NCI-H345 treated with DMSO at 0.1 percent for 48 hours (cell line): ENCODE results near the gene TOM1L1.

Source experiments
- DNase-seq: peaks from one replicate; lab custom pipeline; 2025; ENCODE audit not compliant: unreplicated experiment; lab: John Stamatoyannopoulos, UW

The TOM1L1 gene

DNA sequence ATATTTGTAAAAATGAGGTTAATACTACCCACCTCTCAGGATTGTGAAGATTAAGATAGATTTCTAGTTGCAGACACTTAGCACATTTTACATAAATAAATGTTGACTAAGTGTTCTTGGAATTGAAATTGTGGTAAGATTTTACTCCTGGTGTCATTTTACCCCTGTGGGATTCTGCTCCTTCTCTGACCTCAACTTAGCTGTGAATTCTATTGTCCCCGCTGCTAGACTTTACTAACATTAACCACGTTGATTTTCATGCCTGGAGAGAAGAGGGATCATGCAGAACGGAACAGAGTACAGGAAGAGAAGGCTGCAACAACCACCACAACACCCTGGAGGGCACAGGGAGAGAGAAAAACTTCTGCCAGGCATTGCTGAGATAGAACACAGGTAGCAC lies 2.1 kb upstream of the TOM1L1 start:
- no peak for DNase-seq

DNA sequence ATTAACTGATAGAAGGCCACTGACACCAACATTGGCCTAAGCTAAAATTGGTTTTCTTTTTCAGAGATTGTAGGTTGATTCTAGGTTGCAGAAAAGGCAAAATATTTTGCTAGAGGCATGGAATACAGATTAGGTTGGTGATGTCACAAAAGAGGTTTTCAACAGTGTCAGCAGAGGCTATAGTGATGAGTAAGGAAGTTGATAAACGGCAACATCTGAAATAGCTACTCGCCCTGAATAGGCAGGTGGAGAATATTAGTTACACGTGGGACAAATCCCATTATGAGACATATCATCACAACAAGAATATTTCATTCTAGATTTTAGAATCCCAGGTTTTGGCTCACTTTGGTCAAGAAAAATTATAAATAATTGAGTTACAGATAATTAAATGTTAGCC lies 1.5 kb upstream of the TOM1L1 start:
- DNase-seq: no peak

DNA sequence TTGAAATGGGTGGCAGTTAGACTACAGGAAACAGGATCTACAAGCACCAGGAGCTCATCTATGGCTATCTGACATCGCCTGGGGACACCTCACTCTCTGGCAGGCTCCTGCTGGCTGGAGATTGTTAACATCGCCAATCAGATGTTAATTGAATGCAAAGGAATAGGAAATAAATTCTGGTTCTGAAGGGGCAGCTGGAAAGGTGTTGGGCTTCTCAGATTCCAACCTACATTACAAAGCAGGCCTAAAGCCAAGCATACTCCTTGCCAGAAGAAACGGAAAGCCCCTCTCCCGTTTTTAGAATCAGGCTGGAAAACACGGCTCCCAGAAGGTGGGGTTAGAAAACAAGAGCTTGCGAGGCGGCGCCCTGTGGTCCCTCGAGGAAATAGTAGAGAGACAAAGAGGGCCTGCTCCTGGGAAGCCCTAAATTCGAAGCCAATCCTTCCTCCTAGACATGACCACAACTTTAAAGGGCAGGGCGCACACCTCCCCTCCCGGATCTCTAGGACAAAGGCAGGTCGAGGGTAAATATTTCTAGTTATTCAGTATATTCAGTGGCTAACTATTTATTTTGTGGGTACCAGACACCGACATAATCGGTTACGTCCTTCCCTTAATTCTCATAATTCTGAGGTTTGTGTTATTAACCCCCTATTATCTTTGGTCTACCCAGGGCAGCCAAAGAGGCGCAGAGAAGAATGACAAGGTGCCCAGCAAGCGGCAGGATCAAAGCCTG lies 763 bp upstream of the TOM1L1 start:
- DNase-seq: peak; percentile 69

DNA sequence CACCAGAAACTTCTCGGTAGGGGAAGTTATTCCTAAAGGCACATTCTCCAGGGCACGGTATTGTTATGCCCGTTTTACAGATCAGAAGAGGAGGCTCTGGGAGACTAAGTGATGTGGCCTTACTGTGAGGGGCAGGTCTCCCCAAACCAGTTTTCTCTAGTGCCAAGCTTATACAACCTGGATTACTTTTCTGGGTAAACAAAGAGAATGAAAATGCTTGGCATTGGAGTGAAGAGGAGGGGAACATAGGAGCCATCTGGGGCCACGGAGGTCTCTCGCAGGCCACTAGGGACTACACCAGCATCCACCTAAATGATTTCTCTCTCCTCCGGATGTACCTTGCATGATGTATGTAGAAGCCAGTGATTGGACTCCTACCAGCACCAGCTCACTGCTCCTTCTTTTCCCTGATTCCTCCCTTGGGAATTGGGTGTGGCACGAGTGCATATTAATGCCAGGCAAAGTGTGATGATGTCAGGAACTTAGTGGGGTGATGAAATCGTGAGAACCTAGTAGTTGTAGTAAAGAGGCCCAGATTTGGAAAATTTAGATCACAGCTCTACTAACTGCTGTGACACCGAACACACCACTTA lies 674 bp downstream of the TOM1L1 start:
- peak; percentile 42 for DNase-seq

DNA sequence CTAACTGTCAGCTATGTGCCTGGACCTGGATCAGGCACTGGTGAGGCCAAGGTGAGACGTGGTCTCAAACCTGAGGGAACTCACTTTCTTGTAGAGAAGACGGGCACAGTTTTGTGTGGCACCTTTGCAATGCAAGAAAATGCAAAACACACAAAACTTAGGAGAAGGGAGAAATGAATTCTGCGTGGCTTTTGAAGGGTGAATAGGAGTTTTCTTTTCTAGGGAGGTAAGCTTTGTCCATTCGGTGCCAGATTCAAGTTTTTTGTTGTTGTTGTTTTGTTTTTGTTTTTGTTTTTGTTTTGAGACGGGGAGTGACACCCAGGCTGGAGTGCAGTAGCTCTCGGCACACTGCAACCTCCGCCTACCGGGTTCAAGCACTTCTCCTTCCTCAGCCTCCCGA lies 1.4 kb downstream of the TOM1L1 start:
- no peak for DNase-seq

DNA sequence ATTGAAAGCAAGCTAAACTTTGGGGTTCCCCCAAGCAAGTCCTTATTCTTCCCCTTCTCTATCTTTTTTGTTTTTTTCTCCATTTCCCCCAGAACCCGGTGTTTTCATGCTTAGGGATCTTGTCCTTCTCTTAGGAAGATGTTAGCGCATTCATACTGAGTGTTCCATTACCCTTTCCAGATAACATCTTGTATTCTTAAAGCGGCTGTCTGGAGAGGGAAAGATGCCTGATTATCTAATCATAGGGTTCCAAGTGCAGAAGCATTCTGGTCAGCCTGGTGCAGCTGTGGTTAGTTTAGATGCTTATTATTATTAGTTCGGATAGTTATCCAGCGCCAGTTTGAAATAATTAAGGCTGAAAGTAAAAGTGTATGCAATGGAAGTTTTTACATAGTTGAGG lies 2.0 kb downstream of the TOM1L1 start:
- DNase-seq: no peak

DNA sequence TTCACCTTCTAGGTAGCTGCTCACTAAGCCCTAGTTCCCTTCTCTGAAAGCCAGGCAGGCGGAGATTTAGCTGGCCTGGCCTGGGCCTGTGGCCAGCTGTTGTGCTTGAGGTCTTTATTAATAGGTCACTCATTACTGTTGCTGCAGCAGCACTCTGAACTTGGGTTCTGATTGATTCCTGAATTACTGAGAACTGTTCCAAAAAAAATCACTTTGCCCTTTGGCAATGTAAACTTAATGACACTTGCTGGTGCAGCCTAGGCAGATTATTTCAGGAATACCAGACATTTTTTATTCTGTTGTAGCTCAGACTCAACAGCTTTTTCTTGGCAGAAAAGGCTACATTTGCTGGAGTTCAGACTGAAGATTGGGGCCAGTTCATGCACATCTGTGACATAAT lies 2.7 kb downstream of the TOM1L1 start:
- no peak for DNase-seq

DNA sequence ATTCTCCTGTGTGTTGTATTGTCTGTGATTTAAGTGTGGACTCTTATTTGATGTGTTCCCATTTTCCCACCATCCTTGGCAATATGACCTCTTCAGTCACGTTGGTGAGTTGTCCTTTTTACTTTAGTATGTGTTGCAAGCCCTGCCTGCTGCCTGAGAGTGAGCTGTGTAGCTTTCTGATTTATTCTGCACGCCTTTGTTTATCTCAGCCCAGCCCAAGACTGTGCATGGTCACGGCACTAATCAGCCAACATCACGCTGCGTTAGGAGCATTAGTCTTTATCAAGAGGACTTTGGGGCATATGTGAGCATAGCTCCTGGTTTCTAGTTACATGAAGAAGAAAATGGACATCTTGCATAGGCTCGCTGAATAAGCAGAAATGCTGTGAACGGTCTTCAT lies 6.0 kb downstream of the TOM1L1 start:
- no peak for DNase-seq

DNA sequence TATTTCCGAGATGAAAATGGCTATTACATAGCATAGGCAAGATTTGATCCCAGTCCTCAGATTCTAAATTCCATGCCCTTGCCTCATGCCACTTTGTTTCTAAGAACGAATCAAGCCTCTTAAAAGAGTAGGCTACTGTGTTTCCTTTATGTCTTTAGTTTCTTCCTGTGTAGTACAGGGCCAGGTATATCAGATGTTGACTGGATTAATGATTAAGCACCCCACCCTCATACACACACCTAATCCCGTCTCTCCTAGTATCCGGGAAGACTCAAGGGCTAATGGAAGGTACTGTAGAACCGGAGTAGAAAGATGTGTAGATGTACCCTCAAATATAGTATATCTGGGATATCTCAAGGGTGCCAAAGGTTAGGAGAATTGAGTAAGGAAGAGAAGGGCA lies 6.7 kb downstream of the TOM1L1 start:
- DNase-seq: no peak

DNA sequence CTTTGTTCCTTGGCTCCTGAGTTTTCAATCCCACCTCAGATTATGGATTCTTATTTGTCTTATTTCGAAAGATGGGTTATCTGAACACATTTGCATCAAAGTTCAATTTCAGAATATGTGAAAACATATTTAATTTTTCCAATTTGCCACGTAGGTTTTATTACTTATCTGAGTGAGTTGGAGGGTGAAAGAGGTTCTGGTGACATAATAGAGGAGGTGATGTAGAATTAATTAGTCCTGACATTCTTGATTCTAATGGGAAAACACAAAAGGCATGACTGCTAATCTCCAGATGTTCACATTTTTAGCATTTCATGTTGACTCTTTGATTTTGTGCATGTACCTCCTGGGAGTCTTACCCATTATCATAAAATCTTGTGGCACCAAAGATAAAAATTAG lies 9.1 kb downstream of the TOM1L1 start:
- no peak for DNase-seq

DNA sequence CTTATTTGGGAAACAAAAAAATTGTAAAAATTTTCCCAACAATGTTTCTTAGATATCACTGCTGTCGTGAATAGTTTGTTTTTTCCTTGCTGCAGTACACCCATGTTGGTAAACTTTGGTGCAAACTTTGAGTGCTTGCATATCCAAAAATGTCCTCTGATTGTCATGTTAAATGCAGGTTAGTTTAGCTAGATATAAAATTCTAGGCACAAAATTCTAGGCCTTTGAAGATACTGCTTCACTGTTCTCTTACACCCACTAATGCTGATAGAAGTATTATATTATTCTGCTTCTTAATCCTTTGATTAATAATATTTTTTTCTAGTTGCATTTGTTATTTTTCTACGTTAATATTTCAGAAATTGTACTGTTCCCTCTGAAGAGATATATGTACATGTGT lies 16.1 kb downstream of the TOM1L1 start:
- DNase-seq: no peak

DNA sequence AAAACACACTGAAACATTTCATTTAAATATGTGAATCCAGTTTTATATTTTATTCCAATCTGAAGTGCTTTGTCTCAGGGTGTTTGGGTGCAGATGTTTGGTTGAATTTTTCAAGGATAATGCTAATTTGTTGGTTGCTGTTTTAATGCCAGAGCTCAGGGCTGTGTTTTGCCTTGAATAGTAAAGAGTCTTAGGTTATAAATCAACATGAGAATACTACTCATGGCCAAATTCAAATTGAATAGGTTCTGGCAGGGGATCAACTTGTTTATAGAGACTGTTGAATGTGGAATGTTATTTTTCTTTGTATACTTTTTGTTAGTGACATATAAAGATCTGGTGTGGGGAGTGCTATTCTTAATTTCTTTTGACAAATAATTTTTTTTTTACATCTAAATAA lies 18.8 kb downstream of the TOM1L1 start:
- DNase-seq: no peak

DNA sequence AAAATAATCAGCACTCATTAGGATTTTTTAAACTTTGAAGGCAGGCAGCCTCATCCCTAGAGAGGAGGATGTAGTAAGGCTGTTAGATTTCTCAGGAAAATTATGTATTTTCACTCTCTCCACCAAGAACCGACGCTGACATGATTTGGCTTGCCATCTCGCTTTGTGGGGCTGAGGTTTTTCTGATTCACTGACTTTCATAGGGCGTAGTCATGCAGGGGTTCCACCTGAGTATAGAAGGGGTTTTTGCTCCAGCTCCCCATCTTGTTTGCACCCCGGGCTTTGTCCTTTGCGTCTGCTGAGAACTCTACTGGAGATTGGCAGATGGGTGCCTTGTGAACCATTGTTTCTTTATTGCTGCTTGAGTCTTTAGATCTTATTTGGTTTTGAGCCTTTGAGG lies 20.2 kb downstream of the TOM1L1 start:
- DNase-seq: no peak

DNA sequence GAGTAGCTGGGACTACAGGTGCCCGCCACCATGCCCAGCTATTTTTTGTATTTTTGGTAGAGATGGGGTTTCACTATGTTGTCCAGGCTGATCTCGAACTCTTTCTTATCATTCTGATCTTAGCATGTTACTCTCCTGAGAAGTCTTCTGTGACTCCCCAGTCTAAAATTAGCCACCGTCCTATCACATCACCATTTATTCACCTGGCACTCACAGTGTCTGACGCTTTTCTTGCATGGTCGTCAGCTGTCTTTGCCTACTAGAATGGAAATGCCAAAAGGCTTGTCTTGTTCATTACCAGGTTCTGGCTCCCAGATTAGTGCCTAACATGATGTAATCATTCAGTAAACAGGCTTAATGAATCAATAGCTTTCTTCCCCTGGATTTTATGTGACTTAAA lies 23.8 kb downstream of the TOM1L1 start:
- DNase-seq: no peak

DNA sequence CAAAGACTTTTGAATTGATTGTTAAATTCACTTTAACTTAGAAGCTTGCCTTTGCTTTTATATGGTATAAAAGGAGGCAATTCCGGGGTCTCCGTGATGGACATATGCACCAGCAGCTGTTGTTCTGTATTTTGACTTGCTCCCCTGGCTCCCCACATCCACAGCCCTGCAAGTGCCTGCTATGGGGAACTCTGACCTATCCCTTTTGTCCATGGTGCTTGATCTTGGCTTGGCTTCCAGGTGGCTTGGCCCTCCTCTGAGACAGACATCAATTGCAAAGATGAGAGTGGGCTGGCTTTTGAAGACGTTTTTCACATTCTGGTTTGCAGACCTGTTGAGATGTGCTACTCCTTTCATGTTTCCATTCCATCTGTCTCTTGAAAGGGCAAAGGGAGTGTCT lies 26.9 kb downstream of the TOM1L1 start:
- DNase-seq: no peak

DNA sequence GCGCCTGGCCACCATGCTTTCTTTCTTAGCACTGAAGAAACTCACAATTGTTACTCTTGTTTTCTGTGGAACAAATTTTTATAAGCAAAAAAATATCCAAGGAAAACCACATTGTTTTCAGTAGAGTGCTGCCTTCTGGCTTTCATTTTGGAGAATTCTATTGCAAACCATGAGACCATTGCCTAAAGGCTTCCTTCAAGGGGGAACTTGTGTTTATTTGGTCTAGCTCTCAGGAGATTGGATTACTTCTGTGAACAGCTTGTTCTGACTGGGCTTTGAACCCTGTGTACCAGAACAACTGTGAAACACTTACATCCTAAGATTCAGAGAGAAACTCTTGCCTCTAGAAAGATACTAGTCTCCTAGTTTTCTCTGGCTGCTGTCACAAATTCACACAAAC lies 32.1 kb downstream of the TOM1L1 start:
- DNase-seq: no peak

DNA sequence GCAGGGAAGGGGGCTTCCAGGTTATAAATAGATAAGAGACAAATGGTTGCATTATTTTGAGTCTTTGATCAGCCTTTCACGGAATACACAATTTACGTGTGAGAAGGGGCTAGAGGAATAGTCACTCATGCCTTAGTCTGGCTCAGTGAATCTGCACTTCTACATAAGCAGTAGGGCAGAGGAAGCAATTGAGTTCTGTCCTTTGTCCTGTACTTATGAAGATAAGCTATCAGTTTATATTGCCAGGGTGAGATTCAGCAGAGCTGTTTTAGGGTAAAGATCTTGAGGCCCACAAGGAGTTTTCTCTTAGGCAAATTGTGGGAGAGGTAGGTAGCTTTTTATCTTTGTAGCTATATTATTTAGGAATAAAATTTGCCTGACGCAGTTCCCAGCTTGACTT lies 33.3 kb downstream of the TOM1L1 start:
- DNase-seq: no peak

DNA sequence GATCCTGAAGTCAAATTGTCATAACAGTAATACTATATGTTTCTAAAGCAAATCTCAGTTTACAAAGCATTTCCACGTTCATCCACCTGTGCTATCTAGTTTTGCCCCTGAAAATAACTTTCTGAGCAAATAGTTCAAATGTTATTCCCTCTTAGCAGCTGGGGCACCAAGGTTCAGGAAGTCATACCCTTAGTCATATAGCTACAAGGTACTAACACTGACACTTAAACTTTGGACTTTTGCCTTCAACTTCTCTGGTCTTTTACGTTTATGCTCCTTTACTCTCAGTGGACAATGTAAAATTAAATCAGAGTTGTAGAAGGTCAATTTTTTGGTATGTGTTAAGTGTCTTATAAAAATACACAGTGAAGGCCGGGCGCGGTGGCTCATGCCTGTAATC lies 34.8 kb downstream of the TOM1L1 start:
- DNase-seq: no peak

DNA sequence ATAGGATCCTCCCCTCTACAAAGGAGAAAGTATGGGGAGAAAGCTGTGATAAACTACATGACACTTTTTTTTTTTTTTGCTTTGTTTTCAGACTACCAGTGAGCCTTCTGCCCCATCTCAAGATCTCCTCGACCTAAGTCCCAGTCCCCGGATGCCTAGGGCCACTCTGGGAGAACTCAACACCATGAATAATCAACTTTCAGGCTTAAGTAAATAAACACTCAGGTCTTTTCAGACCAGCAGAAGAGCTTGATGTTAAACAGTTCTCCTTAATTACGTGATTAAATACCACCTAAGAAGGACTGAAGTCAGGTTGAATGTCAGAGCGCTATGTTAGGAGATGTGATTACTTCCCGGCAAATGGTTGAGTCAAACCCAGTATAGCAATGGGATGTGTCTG lies 36.4 kb downstream of the TOM1L1 start:
- no peak for DNase-seq

DNA sequence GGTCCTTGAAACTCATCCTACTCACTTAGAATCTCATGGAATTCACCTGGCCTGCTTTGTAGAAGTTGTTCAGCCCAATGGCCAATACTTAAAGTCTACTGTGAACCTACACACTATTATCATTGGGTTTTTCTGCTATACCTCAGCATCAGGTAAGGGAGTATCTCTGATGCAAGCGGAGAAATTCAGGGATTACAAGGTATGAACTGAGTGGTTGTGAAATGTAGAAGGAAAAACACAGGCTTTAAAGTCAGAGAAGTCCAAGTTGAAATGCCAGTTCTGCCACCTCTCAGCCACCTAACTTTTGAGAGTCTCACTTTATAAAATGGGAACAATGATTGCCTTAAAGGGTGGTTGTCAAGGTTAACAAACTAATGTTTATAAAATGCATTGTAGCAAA lies 36.8 kb downstream of the TOM1L1 start:
- DNase-seq: no peak

DNA sequence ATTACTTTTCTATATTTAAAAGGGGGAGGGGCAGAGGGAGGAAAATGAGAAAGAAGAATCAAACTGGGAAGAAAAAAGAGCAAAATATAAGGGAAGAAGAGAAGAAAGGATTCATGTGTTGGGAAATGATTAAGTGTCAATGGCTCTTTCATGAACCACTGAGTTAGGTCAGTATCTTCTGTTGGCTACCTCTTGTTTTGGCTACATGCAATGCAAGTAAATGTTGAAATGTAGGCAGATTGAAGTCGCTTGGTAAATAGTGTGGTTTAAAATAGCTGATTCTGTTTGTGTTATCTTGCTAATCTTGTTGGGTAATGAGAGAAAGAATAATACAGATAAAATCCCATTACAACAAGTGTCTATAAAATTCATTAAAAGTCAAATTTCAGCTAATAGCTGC lies 40.6 kb downstream of the TOM1L1 start:
- no peak for DNase-seq

DNA sequence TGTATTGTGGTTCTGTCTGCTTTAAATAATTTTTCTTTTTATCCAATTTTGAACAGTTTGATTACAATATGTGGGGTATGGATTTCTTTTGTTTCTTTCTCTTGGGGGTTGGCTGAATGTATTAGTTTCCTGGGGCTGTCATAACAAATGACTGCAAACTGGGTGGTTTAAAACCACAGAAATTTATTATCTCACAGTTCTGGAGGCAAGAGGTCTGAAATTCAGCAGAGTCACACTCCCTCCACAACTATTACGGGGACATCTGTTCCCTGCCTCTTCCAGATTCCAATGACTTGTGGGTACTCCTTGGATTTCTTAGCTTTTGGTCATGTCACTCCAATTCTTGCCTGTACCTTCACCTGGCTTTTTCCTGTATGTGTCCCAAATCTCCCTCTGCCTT lies 44.1 kb downstream of the TOM1L1 start:
- no peak for DNase-seq

DNA sequence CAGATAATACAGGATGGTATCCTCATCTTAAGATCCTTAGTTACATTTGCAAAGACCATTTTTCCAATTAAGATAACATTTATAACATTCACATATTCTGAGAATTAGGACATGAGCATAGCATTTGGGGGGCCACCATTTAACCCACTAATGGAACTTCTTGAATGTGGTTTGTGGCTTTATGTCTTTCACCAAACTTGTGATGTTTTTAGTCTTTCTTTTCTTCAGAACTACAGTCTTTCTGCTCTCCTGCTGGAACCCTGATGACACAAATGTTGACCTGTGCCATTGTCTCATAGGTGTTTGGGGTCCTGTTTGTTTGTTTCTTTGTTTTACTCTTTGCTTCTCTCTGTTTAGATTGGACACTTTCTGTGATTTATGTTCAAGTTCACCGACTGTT lies 44.6 kb downstream of the TOM1L1 start:
- DNase-seq: no peak
